Measurements from ENCODE around the gene PNPLA3.
A peak's percentile ranks its signal among the peaks of the same experiment; 100 is the strongest.

The PNPLA3 gene

GRCh38 chr22:43910178-43910695 is 13.4 kb upstream of the PNPLA3 start:
- Histone ChIP-seq H3K79me2 (ENCODE audit: control insufficient read depth, insufficient read depth, low read length, poor library complexity) (no peaks in the 10 kb centered on the region), H3K4me1 (ENCODE audit: control insufficient read depth in 1 of 2, insufficient read depth in 2 of 2, low read length in 2 of 2) (peaks cover 7 to 10% of the 10 kb centered on the region in 2 experiments), H4K8ac (ENCODE audit: low read depth, low read length) (no peak overlapping the region), H3K4me3 (ENCODE audit: low read depth, low read length) (no peak overlapping the region), H3K14ac (ENCODE audit: low read length) (no peak overlapping the region), H2BK120ac (ENCODE audit: insufficient read depth, low read length, poor library complexity) (no peak overlapping the region), H3K23ac (ENCODE audit: low read length) (no peak overlapping the region), H4K12ac (ENCODE audit: low read depth, low read length) (no peak overlapping the region), H3K4me2 (ENCODE audit: low read length) (no peak overlapping the region), H4K91ac (ENCODE audit: low read depth, low read length) (no peak overlapping the region), H3K9ac (ENCODE audit: low read length) (no peak overlapping the region), H3K27me3 (ENCODE audit: insufficient read depth, low read length) (no peaks in the 10 kb centered on the region), H2BK12ac (ENCODE audit: low read length) (no peak overlapping the region), H3K4ac (ENCODE audit: low read depth, low read length) (no peak overlapping the region), H3K9me3 (ENCODE audit: insufficient read depth, low read depth, low read length) (peaks cover 3% of the 10 kb centered on the region), H2BK5ac (ENCODE audit: low read depth, low read length, poor library complexity) (no peak overlapping the region), H3K79me1 (ENCODE audit: low read length) (no peaks in the 10 kb centered on the region), H2AK5ac (ENCODE audit: low read length) (no peak overlapping the region), H3K27ac (ENCODE audit: low read depth, low read length) (no peak overlapping the region), H3K18ac (ENCODE audit: low read length) (no peak overlapping the region), H2AFZ (ENCODE audit: insufficient read depth, low read length, poor library complexity) (no peak overlapping the region), H3K36me3 (ENCODE audit: control insufficient read depth in 1 of 2, insufficient read depth in 2 of 2, low read length in 2 of 2) (no peaks in the 10 kb centered on the region)
- WGBS (ENCODE audit: extremely low coverage, insufficient coverage, insufficient read length): no CpG with 5 or more reads among the region's 6 CpGs
- DNase-seq: no peak

- Histone ChIP-seq H3K79me1 (ENCODE audit: low read length) (no peaks in the 10 kb centered on the region), H3K27ac (ENCODE audit: low read depth, low read length) (no peak overlapping the region), H3K4me3 (ENCODE audit: low read depth, low read length) (no peak overlapping the region), H2AK5ac (ENCODE audit: low read length) (no peak overlapping the region), H3K23ac (ENCODE audit: low read length) (no peak overlapping the region), H2AFZ (ENCODE audit: insufficient read depth, low read length, poor library complexity) (no peak overlapping the region), H3K9ac (ENCODE audit: low read length) (no peak overlapping the region), H3K4me1 (ENCODE audit: control insufficient read depth in 1 of 2, insufficient read depth in 2 of 2, low read length in 2 of 2) (peaks cover 7 to 10% of the 10 kb centered on the region in 2 experiments), H3K9me3 (ENCODE audit: insufficient read depth, low read depth, low read length) (peaks cover 3% of the 10 kb centered on the region), H4K12ac (ENCODE audit: low read depth, low read length) (no peak overlapping the region), H3K4me2 (ENCODE audit: low read length) (no peak overlapping the region), H3K4ac (ENCODE audit: low read depth, low read length) (no peak overlapping the region), H2BK120ac (ENCODE audit: insufficient read depth, low read length, poor library complexity) (no peak overlapping the region), H3K18ac (ENCODE audit: low read length) (no peak overlapping the region), H2BK5ac (ENCODE audit: low read depth, low read length, poor library complexity) (no peak overlapping the region), H4K91ac (ENCODE audit: low read depth, low read length) (no peak overlapping the region), H4K8ac (ENCODE audit: low read depth, low read length) (no peak overlapping the region), H3K14ac (ENCODE audit: low read length) (no peak overlapping the region), H3K36me3 (ENCODE audit: control insufficient read depth in 1 of 2, insufficient read depth in 2 of 2, low read length in 2 of 2) (no peaks in the 10 kb centered on the region), H3K27me3 (ENCODE audit: insufficient read depth, low read length) (no peaks in the 10 kb centered on the region), H2BK12ac (ENCODE audit: low read length) (no peak overlapping the region), H3K79me2 (ENCODE audit: control insufficient read depth, insufficient read depth, low read length, poor library complexity) (no peaks in the 10 kb centered on the region)
- WGBS (ENCODE audit: extremely low coverage, insufficient coverage, insufficient read length): no CpG with 5 or more reads among the region's 4 CpGs
- no peak for DNase-seq
Observed at GRCh38 chr22:43911351-43911750, 12.3 kb upstream of the PNPLA3 start.

GRCh38 chr22:43917521-43917920 is 6.1 kb upstream of the PNPLA3 start:
- H3K9ac ChIP-seq (ENCODE audit: low read length): no peak overlapping the region
- H3K4ac ChIP-seq (ENCODE audit: low read depth, low read length): no peak overlapping the region
- peaks cover 7% of the 10 kb centered on the region for H3K27me3 ChIP-seq (ENCODE audit: insufficient read depth, low read length)
- H3K9me3 ChIP-seq (ENCODE audit: insufficient read depth, low read depth, low read length): no peaks in the 10 kb centered on the region
- no peak overlapping the region for H3K27ac ChIP-seq (ENCODE audit: low read depth, low read length)
- H3K18ac ChIP-seq (ENCODE audit: low read length): no peak overlapping the region
- no peak overlapping the region for H3K23ac ChIP-seq (ENCODE audit: low read length)
- no peak overlapping the region for H4K8ac ChIP-seq (ENCODE audit: low read depth, low read length)
- peaks cover 9 to 14% of the 10 kb centered on the region in 2 experiments for H3K4me1 ChIP-seq (ENCODE audit: control insufficient read depth in 1 of 2, insufficient read depth in 2 of 2, low read length in 2 of 2)
- no peak overlapping the region for H4K12ac ChIP-seq (ENCODE audit: low read depth, low read length)
- H2AK5ac ChIP-seq (ENCODE audit: low read length): no peak overlapping the region
- no peaks in the 10 kb centered on the region for H3K79me2 ChIP-seq (ENCODE audit: control insufficient read depth, insufficient read depth, low read length, poor library complexity)
- H4K91ac ChIP-seq (ENCODE audit: low read depth, low read length): no peak overlapping the region
- no peaks in the 10 kb centered on the region for H3K36me3 ChIP-seq (ENCODE audit: control insufficient read depth in 1 of 2, insufficient read depth in 2 of 2, low read length in 2 of 2)
- no peaks in the 10 kb centered on the region for H3K79me1 ChIP-seq (ENCODE audit: low read length)
- no peak overlapping the region for H3K4me3 ChIP-seq (ENCODE audit: low read depth, low read length)
- no peak overlapping the region for H2BK120ac ChIP-seq (ENCODE audit: insufficient read depth, low read length, poor library complexity)
- no peak overlapping the region for H2AFZ ChIP-seq (ENCODE audit: insufficient read depth, low read length, poor library complexity)
- no peak for DNase-seq
- no CpG with 5 or more reads among the region's 6 CpGs for WGBS (ENCODE audit: extremely low coverage, insufficient coverage, insufficient read length)
- H3K4me2 ChIP-seq (ENCODE audit: low read length): no peak overlapping the region
- no peak overlapping the region for H2BK5ac ChIP-seq (ENCODE audit: low read depth, low read length, poor library complexity)
- no peak overlapping the region for H3K14ac ChIP-seq (ENCODE audit: low read length)
- H2BK12ac ChIP-seq (ENCODE audit: low read length): no peak overlapping the region

DNA sequence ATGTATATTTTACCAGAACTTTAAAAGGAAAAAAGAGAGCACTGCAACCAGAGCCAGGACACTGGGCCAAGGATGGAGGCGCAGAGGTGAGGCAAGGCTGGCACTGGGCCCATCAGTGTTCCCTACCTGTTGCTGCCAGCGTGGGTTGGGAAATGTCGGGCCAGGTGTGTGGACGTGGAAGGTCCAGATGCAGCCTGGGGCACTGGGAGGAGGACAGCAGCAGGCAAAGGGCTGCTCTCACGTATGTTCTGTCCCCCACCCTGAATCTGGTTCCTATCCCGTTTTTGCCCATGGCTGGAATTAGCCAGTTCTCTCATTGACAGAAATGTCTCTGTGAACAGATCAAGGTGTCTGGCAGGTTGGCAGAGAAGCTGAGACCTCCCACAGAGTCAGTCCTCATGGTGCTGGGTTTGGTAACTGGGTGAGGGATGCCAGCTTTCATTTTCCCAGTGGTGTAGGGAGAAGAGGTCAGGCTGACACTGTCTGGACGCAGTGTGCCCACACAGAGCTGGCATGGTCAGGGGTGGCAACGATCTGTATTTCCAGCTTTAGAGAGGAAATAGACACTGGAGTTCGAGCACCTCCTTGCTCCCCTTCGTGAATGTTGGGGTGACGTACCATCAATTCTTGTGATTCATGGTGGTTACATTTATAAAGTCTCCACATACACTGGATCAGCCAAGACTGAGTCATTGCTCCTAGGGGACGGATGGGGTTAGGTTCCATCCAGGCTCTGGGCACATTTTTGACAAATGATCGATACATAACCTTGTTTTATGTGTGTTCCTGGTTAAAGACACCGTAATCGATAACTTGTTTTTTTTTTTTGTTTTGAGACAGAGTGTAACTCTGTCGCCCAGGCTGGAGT is 4.3 kb upstream of the PNPLA3 start:
- Histone ChIP-seq H3K4me1 (ENCODE audit: control insufficient read depth in 1 of 2, insufficient read depth in 2 of 2, low read length in 2 of 2) (peaks cover 9 to 17% of the 10 kb centered on the region in 2 experiments), H4K8ac (ENCODE audit: low read depth, low read length) (no peak overlapping the region), H4K91ac (ENCODE audit: low read depth, low read length) (no peak overlapping the region), H2BK120ac (ENCODE audit: insufficient read depth, low read length, poor library complexity) (no peak overlapping the region), H3K23ac (ENCODE audit: low read length) (no peak overlapping the region), H3K9me3 (ENCODE audit: insufficient read depth, low read depth, low read length) (no peaks in the 10 kb centered on the region), H3K79me2 (ENCODE audit: control insufficient read depth, insufficient read depth, low read length, poor library complexity) (peaks cover 6% of the 10 kb centered on the region), H3K14ac (ENCODE audit: low read length) (no peak overlapping the region), H2BK5ac (ENCODE audit: low read depth, low read length, poor library complexity) (no peak overlapping the region), H3K27me3 (ENCODE audit: insufficient read depth, low read length) (peaks cover 7% of the 10 kb centered on the region), H2AK5ac (ENCODE audit: low read length) (no peak overlapping the region), H3K4me3 (ENCODE audit: low read depth, low read length) (no peak overlapping the region), H3K4me2 (ENCODE audit: low read length) (no peak overlapping the region), H3K4ac (ENCODE audit: low read depth, low read length) (no peak overlapping the region), H2BK12ac (ENCODE audit: low read length) (no peak overlapping the region), H3K18ac (ENCODE audit: low read length) (no peak overlapping the region), H2AFZ (ENCODE audit: insufficient read depth, low read length, poor library complexity) (no peak overlapping the region), H3K79me1 (ENCODE audit: low read length) (peaks cover 9% of the 10 kb centered on the region), H3K9ac (ENCODE audit: low read length) (peak overlapping the region; percentile 10), H3K27ac (ENCODE audit: low read depth, low read length) (no peak overlapping the region), H4K12ac (ENCODE audit: low read depth, low read length) (no peak overlapping the region), H3K36me3 (ENCODE audit: control insufficient read depth in 1 of 2, insufficient read depth in 2 of 2, low read length in 2 of 2) (no peaks in the 10 kb centered on the region)
- WGBS (ENCODE audit: extremely low coverage, insufficient coverage, insufficient read length): no CpG with 5 or more reads among the region's 16 CpGs
- DNase-seq: no peak
